ENCODE measurements around the gene PUS1. TPM values are rescaled to one million over a fixed set of nuclear protein-coding genes. Genes with fewer than 3 reads are reported as not detected.

PUS1 gene
- total and polyA plus RNA-seq, 2 of the 8 experiments (the other 6 are each of a cell fraction or from before 2014, with no cell fraction given), result 48.1 to 81.2 TPM

DNA sequence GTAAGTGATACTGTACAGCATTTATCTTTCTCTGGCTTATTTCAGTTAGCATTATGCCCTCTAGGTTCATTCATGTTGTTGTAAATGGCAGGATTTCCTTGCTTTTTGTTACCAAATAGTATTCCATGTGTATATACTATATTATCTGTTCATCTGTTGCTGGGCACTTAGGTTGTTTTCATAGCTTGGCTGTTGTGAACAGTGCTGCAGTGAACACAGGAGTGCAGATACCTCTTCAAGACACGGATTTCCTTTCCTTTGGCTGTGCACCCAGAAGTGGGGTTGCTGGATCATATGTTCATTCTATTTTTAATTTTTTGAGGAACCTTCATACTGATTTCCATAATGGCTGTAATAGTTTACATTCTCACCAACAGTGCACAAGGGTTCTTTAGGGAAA, 42.1 kb downstream of the PUS1 start:
- Histone ChIP-seq H4K8ac (ENCODE audit: extremely low read depth, insufficient read depth, low read length) (no peak overlapping the region), H3K23ac (ENCODE audit: insufficient read length) (no peak overlapping the region), H3K27ac (ENCODE audit: low read depth, low read length) (no peak overlapping the region), H3K56ac (replicated peaks; ENCODE audit: insufficient read length, low read depth, low read length) (no peak overlapping the region), H3K4me2 (ENCODE audit: insufficient read depth in 1 of 2, low read depth in 2 of 2, low read length in 2 of 2) (no peak overlapping the region), H3K27me3 (replicated peaks in 1 of 4; ENCODE audit: control insufficient read depth in 3 of 4, extremely low read depth in 1 of 4, insufficient read depth in 3 of 4, low read length in 3 of 4) (no peaks in the 10 kb centered on the region), H2BK15ac (ENCODE audit: low read length) (no peak overlapping the region), H3K9ac (replicated peaks in 1 of 4; ENCODE audit: extremely low read depth in 1 of 4, low read depth in 3 of 4, low read length in 3 of 4) (no peak overlapping the region), H2AK5ac (ENCODE audit: low read depth, low read length) (no peak overlapping the region), H3K23me2 (ENCODE audit: low read depth, low read length) (no peaks in the 10 kb centered on the region), H3K18ac (ENCODE audit: extremely low read depth, low read length) (no peak overlapping the region), H2BK5ac (ENCODE audit: low read depth, low read length) (no peak overlapping the region), H3K4ac (replicated peaks; ENCODE audit: insufficient read length, low read depth, low read length) (no peak overlapping the region), H3K4me1 (replicated peaks in 1 of 4; ENCODE audit: control insufficient read depth in 3 of 4, insufficient read depth in 4 of 4, low read length in 3 of 4) (no peaks in the 10 kb centered on the region), H4K20me1 (replicated peaks in 1 of 2; ENCODE audit: control insufficient read depth in 1 of 2, insufficient read depth in 2 of 2, low read length in 2 of 2) (peaks cover 0 to 5% of the 10 kb centered on the region in 2 experiments), H3K79me1 (ENCODE audit: low read depth, low read length) (peaks cover 7% of the 10 kb centered on the region), H3K14ac (ENCODE audit: insufficient read length) (no peak overlapping the region), H3K36me3 (ENCODE audit: control insufficient read depth in 2 of 4, insufficient read depth in 4 of 4, low read length in 3 of 4) (no peaks in the 10 kb centered on the region), H4K91ac (replicated peaks; ENCODE audit: insufficient read length, low read length) (no peak overlapping the region), H2BK12ac (ENCODE audit: low read depth, low read length) (no peak overlapping the region), H3K9me3 (ENCODE audit: insufficient read depth in 2 of 2, low read depth in 1 of 2, low read length in 1 of 2) (no peaks in the 10 kb centered on the region), H3K4me3 (ENCODE audit: extremely low read depth in 1 of 4, insufficient read depth in 2 of 4, low read depth in 3 of 4, low read length in 4 of 4) (no peak overlapping the region), H3K79me2 (ENCODE audit: control insufficient read depth in 1 of 2, insufficient read depth in 2 of 2, low read length in 2 of 2) (peaks cover 4 to 86% of the 10 kb centered on the region in 2 experiments), H4K5ac (ENCODE audit: insufficient read length, low read depth, low read length) (no peak overlapping the region), H2AFZ (ENCODE audit: low read length) (no peak overlapping the region), H2BK20ac (ENCODE audit: low read length) (no peak overlapping the region), H2BK120ac (replicated peaks; ENCODE audit: low read depth, low read length) (no peak overlapping the region)
- FAIRE-seq (no peak), DNase-seq (ENCODE audit: low read depth in 1 of 2, low spot score in 2 of 2) (no peak)
- no peak for TF ChIP-seq ZNF274 (IDR thresholded peaks at IDR 0.05; ENCODE audit: borderline replicate concordance, extremely low read depth, low read length)
- TF ChIP-seq POU5F1 (IDR thresholded peaks at IDR 0.05; ENCODE audit: low read depth, low read length), result no peak
- TF ChIP-seq BCL11A (IDR thresholded peaks at IDR 0.05; ENCODE audit: low read depth in 2 of 2, low read length in 2 of 2), result no peak
- no peak for TF ChIP-seq FOSL1 (IDR thresholded peaks at IDR 0.05; ENCODE audit: insufficient read depth, low read depth, low read length)
- TF ChIP-seq CHD1 (IDR thresholded peaks at IDR 0.05; ENCODE audit: low read depth, low read length), result no peak
- TF ChIP-seq BRCA1 (IDR thresholded peaks at IDR 0.05; ENCODE audit: low read depth, low read length), result no peak
- TF ChIP-seq PHF8 (conservative IDR thresholded peaks at IDR 0.05; ENCODE audit: low read depth, low read length), result no peak
- ChIA-PET POLR2A (ENCODE audit: partially characterized antibody) (no interaction called here), CTCF (ENCODE audit: partially characterized antibody) (interaction anchor here (1.1 kb wide), 1 partner anchor 31 kb away, joined by 3 read pairs; no protein-coding TSS in a partner anchor)
- 94% methylated on average over 1 of the region's 1 CpG; no CpG with 5 or more reads in 1 of the 2 experiments for WGBS, 2 experiments (ENCODE audit: extremely low coverage in 1 of 2, insufficient coverage in 1 of 2, insufficient read length in 1 of 2, insufficient replicate concordance in 2 of 2, low coverage in 1 of 2, low lambda C conversion rate in 2 of 2, missing lambda C conversion rate in 1 of 2)
